Astrocyte (in vitro differentiated cells and primary cell): ENCODE data around the gene LIM2. TPM values are rescaled to one million over a fixed set of nuclear protein-coding genes. Genes with fewer than 3 reads are reported as not detected.
"Not testable (repeated sequence)": the region's sequence is repeated elsewhere in the genome, so short reads cannot be mapped to it uniquely, and the experiment has no call there.

Experiments used
- DNase-seq: peaks from one replicate; pipeline ENCODE4 v3.0.0-alpha.2; 2010; ENCODE audit warnings: low read depth
- FAIRE-seq: peaks from 2 replicates; lab custom pipeline; 2011; peaks lifted over from hg19 to GRCh38; lab: Jason Lieb, UNC
- H2AFZ ChIP-seq: 2 replicates; pipeline ENCODE4 v1.6.0; 2012; ENCODE audit warnings: low read depth, low read length, inconsistent platforms
- H3K27ac ChIP-seq: 2 replicates; pipeline ENCODE4 v1.5.1; 2011; ENCODE audit warnings: low read depth, low read length, inconsistent platforms
- H3K27me3 ChIP-seq: 2 replicates; pipeline ENCODE4 v1.6.0; 2011; ENCODE audit warnings: low read length, inconsistent platforms; ENCODE audit not compliant: insufficient read depth
- H3K36me3 ChIP-seq: 2 replicates; pipeline ENCODE4 v1.5.1; 2011; ENCODE audit warnings: low read length, inconsistent platforms; ENCODE audit not compliant: insufficient read depth
- H3K4me1 ChIP-seq: 2 replicates; pipeline ENCODE4 v1.5.1; 2011; ENCODE audit warnings: low read length, inconsistent platforms; ENCODE audit not compliant: insufficient read depth
- H3K4me2 ChIP-seq: 2 replicates; pipeline ENCODE4 v1.6.0; 2012; ENCODE audit warnings: low read length, inconsistent platforms
- H3K4me3 ChIP-seq: 2 replicates; pipeline ENCODE4 v1.5.1; 2011; ENCODE audit warnings: low read depth, mild to moderate bottlenecking, low read length, inconsistent platforms; ENCODE audit not compliant: insufficient read depth
- H3K79me2 ChIP-seq: 2 replicates; pipeline ENCODE4 v1.6.0; 2012; ENCODE audit warnings: mild to moderate bottlenecking, low read length, inconsistent platforms; ENCODE audit not compliant: insufficient read depth
- H3K9ac ChIP-seq: 2 replicates; pipeline ENCODE4 v1.6.0; 2012; ENCODE audit warnings: mild to moderate bottlenecking, low read length, inconsistent platforms
- H3K9me3 ChIP-seq: 2 replicates; pipeline ENCODE4 v1.5.1; 2012; ENCODE audit warnings: low read depth, mild to moderate bottlenecking, low read length, inconsistent platforms; ENCODE audit not compliant: insufficient read depth
- H4K20me1 ChIP-seq: 2 replicates; pipeline ENCODE4 v1.6.0; 2012; ENCODE audit warnings: low read length, inconsistent platforms; ENCODE audit not compliant: insufficient read depth
- H3K27ac Mint-ChIP-seq: one replicate; pipeline ENCODE4 v1.8.0; 2021; ENCODE audit warnings: mild to moderate bottlenecking, mixed read lengths; ENCODE audit not compliant: unreplicated experiment
- H3K27me3 Mint-ChIP-seq: one replicate; pipeline ENCODE4 v1.8.0; 2021; ENCODE audit warnings: low read depth, mixed read lengths; ENCODE audit not compliant: unreplicated experiment
- H3K36me3 Mint-ChIP-seq: one replicate; pipeline ENCODE4 v1.8.0; 2021; ENCODE audit warnings: low read depth, mixed read lengths; ENCODE audit not compliant: unreplicated experiment
- H3K4me1 Mint-ChIP-seq: one replicate; pipeline ENCODE4 v1.8.0; 2021; ENCODE audit warnings: low read depth, mixed read lengths; ENCODE audit not compliant: unreplicated experiment
- H3K4me3 Mint-ChIP-seq: one replicate; pipeline ENCODE4 v1.8.0; 2021; ENCODE audit warnings: mild to moderate bottlenecking, moderate library complexity, mixed read lengths; ENCODE audit not compliant: unreplicated experiment
- H3K9me3 Mint-ChIP-seq: one replicate; pipeline ENCODE4 v1.8.0; 2021; ENCODE audit warnings: mild to moderate bottlenecking, mixed read lengths; ENCODE audit not compliant: unreplicated experiment
- EZH2 ChIP-seq: IDR thresholded peaks from 2 replicates; pipeline ENCODE4 v1.6.1; 2012; ENCODE audit warnings: mild to moderate bottlenecking, low read length, inconsistent platforms; ENCODE audit not compliant: insufficient read depth
- total RNA-seq: library from RNA; stranded (reverse); gene quantifications from 2 replicates; pipeline ENCODE4 v1.2.1, GENCODE V29; 2021
- TF ChIP-seq, protein P1 (sequence below): IDR thresholded peaks from 2 replicates; pipeline ENCODE4 v1.5.1; 2011; ENCODE audit warnings: low read depth, mild to moderate bottlenecking, inconsistent platforms, low read length, moderate library complexity; ENCODE audit not compliant: insufficient read depth

Gene LIM2
- total RNA-seq, 1 donor from 2014 or later, result not detected

DNA sequence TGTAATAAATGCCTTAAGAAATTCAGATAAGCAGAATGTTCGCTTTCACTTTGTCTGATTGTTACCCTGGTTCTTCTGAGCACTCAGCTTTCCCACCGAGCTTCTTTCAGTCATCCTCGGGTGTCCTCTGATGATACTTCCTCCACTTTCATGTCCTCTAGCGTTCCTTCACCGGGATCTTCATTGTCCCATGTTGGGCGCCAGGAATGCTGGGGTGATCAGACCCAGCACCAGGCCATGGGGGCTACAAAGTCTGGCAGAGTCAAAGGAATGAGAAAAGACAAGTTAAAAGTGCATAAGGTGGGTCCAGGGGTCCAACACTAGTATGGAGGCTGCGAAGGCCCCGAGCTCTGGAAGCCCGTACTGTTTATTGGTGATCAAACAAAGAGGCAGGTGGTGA is 14.3 kb upstream of the LIM2 start:
- no peak overlapping the region for H3K27ac Mint-ChIP-seq
- no peak overlapping the region for H3K27ac ChIP-seq
- H3K4me1 ChIP-seq, result no peaks in the 10 kb centered on the region
- no peak overlapping the region for H3K4me3 Mint-ChIP-seq
- H3K27me3 ChIP-seq, result no peaks in the 10 kb centered on the region
- no peak overlapping the region for H3K9ac ChIP-seq
- H3K79me2 ChIP-seq, result no peaks in the 10 kb centered on the region
- peaks cover 8% of the 10 kb centered on the region for H3K4me1 Mint-ChIP-seq
- DNase-seq (no peak), FAIRE-seq (no peak)
- H3K36me3 ChIP-seq, result no peaks in the 10 kb centered on the region
- peaks cover 11% of the 10 kb centered on the region for H3K9me3 ChIP-seq
- H4K20me1 ChIP-seq, result no peaks in the 10 kb centered on the region
- H3K4me2 ChIP-seq, result no peak overlapping the region
- H3K27me3 Mint-ChIP-seq, result no peaks in the 10 kb centered on the region
- no peak overlapping the region for H3K4me3 ChIP-seq
- H3K9me3 Mint-ChIP-seq, result peaks cover 34% of the 10 kb centered on the region
- no peak overlapping the region for H2AFZ ChIP-seq
- H3K36me3 Mint-ChIP-seq, result no peaks in the 10 kb centered on the region
- TF ChIP-seq EZH2, result no peak
- TF ChIP-seq, protein P1, sequence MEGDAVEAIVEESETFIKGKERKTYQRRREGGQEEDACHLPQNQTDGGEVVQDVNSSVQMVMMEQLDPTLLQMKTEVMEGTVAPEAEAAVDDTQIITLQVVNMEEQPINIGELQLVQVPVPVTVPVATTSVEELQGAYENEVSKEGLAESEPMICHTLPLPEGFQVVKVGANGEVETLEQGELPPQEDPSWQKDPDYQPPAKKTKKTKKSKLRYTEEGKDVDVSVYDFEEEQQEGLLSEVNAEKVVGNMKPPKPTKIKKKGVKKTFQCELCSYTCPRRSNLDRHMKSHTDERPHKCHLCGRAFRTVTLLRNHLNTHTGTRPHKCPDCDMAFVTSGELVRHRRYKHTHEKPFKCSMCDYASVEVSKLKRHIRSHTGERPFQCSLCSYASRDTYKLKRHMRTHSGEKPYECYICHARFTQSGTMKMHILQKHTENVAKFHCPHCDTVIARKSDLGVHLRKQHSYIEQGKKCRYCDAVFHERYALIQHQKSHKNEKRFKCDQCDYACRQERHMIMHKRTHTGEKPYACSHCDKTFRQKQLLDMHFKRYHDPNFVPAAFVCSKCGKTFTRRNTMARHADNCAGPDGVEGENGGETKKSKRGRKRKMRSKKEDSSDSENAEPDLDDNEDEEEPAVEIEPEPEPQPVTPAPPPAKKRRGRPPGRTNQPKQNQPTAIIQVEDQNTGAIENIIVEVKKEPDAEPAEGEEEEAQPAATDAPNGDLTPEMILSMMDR, result no peak

DNA sequence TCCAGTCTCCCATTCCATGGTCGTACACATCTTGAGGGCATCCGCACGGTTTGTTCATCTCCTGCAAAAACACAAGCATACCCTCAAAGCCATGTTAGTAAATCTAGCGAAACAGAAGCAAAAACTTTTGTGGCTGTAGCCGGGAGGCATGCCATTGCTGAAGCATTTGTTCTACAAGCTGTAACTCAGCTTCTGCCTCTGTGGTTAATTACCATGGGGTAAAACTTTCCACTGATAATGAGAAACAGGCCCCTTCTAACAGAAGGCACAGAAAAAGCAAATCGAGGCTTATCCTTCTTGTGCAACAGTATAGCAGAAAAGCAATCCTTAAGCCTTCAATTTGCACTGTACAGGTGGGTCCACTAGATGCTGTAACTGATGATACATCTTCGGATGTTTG is 12.2 kb upstream of the LIM2 start:
- H3K9me3 ChIP-seq, result peaks cover 11% of the 10 kb centered on the region
- H3K4me1 ChIP-seq, H3K27me3 ChIP-seq, H2AFZ ChIP-seq, H3K36me3 Mint-ChIP-seq, H3K9ac ChIP-seq, H3K27me3 Mint-ChIP-seq, H3K36me3 ChIP-seq, H3K79me2 ChIP-seq, H3K27ac ChIP-seq, H3K4me2 ChIP-seq, DNase-seq, H3K4me3 ChIP-seq, H3K4me1 Mint-ChIP-seq, FAIRE-seq, H4K20me1 ChIP-seq, H3K4me3 Mint-ChIP-seq, H3K27ac Mint-ChIP-seq: not testable (repeated sequence)
- peaks cover 28% of the 10 kb centered on the region for H3K9me3 Mint-ChIP-seq

DNA sequence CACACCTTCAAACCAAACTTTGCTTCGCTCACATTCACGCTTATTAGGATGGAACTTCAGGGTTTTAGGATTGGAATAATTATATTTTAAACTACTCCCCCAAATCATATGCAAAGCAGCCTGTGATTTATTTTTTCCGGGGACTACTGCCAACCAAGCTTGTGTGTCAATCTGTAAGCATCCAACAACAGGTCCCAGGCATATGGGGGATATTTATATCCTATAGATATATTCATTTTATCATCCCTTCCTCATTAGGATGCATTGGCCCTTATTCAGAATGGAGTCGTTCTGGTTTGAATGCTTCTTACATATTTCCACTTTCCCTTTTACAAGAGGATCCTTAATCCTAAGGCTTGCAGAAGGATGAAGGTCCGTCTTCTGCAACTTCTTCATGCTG is 11.5 kb upstream of the LIM2 start:
- FAIRE-seq (no peak), DNase-seq (no peak)
- Histone ChIP-seq H4K20me1 (no peaks in the 10 kb centered on the region), H3K9ac (no peak overlapping the region), H3K79me2 (no peaks in the 10 kb centered on the region), H3K9me3 (peaks cover 11% of the 10 kb centered on the region), H3K4me1 (no peaks in the 10 kb centered on the region), H3K4me2 (no peak overlapping the region), H3K27me3 (no peaks in the 10 kb centered on the region), H3K27ac (no peak overlapping the region), H3K36me3 (no peaks in the 10 kb centered on the region), H3K4me3 (no peak overlapping the region), H2AFZ (no peak overlapping the region)
- no peak overlapping the region for H3K4me3 Mint-ChIP-seq
- TF ChIP-seq EZH2, result no peak
- TF ChIP-seq, protein P1, result no peak
- H3K36me3 Mint-ChIP-seq, result no peaks in the 10 kb centered on the region
- H3K4me1 Mint-ChIP-seq, result peaks cover 9% of the 10 kb centered on the region
- no peak overlapping the region for H3K27ac Mint-ChIP-seq
- H3K27me3 Mint-ChIP-seq, result no peaks in the 10 kb centered on the region
- peaks cover 27% of the 10 kb centered on the region for H3K9me3 Mint-ChIP-seq
